Breast epithelium (tissue), 4 donors: ENCODE measurements around the gene KIAA0513. TPM values are rescaled to one million over a fixed set of nuclear protein-coding genes. Genes with fewer than 3 reads are reported as not detected.
"Not testable (repeated sequence)": the region's sequence is repeated elsewhere in the genome, so short reads cannot be mapped to it uniquely, and the experiment has no call there.

Source experiments
- DNase-seq, 2 donors: peaks; one replicate each; pipeline ENCODE4 v3.0.0-alpha.2; 2019; ENCODE audit warnings: low spot score in 2 of 2
- H3K27ac ChIP-seq, 2 donors: fragments of 200-600 bp; sonication (generic) in 1 of 2; one replicate each; pipeline ENCODE4 v1.5.1; 2016 to 2019; ENCODE audit warnings: mild to moderate bottlenecking in 1 of 2
- H3K27me3 ChIP-seq, 2 donors: fragments of 200-600 bp; sonication (generic) in 1 of 2; one replicate each; pipeline versions ENCODE4 v1.5.1 to v1.6.0; 2017 to 2019; ENCODE audit warnings: control low read depth in 1 of 2, mild to moderate bottlenecking in 1 of 2
- H3K36me3 ChIP-seq: fragments of 200-600 bp; one replicate; pipeline ENCODE4 v1.5.1; 2019
- H3K4me1 ChIP-seq, 2 donors: fragments of 200-600 bp; sonication (generic); one replicate each; pipeline ENCODE4 v1.5.1; 2016 to 2019; ENCODE audit warnings: control low read depth in 1 of 2
- H3K4me3 ChIP-seq, 3 donors: fragments of 200-600 bp; sonication (generic); 1 replicate in 2 of 3; 2 replicates in 1 of 3; pipeline ENCODE4 v1.5.1; 2016 to 2019; ENCODE audit warnings: mild to moderate bottlenecking in 3 of 3, moderate library complexity in 2 of 3
- H3K9me3 ChIP-seq, 2 donors: fragments of 200-600 bp; sonication (generic) in 1 of 2; one replicate each; pipeline ENCODE4 v1.5.1; 2016 to 2019; ENCODE audit warnings: control low read depth in 1 of 2
- CTCF ChIP-seq, 3 donors: fragments of 450-650 bp; IDR thresholded peaks; one replicate each; pipeline ENCODE4 v1.5.1; 2016 to 2017; ENCODE audit warnings: antibody characterized with exemption in 3 of 3, mild to moderate bottlenecking in 3 of 3, moderate library complexity in 3 of 3
- POLR2A ChIP-seq: fragments of 450-650 bp; IDR thresholded peaks from one replicate; pipeline ENCODE4 v1.6.1; 2016; ENCODE audit warnings: antibody characterized with exemption, mild to moderate bottlenecking, moderate library complexity
- POLR2AphosphoS5 ChIP-seq, 3 donors: sonication (generic); formaldehyde crosslinking; IDR thresholded peaks; one replicate each; pipeline ENCODE4 v1.6.1; 2017; ENCODE audit warnings: antibody characterized with exemption in 3 of 3
- intact Hi-C: fragments of 100-400 bp; cut with DNase I; formaldehyde crosslinking; loops from one replicate; pipeline ENCODE4 v1.15.1; 2023; ENCODE audit warnings: low total_unique reads
- total RNA-seq, 3 donors: library from RNA; depleted of rRNA; stranded (reverse); fragments of >200 nt; gene quantifications; one replicate each; pipeline ENCODE4 v1.1.0, GENCODE V29; 2016

KIAA0513 gene
- total RNA-seq, 3 donors from 2014 or later: 7.6 to 16.2 (median 10.8) TPM

GRCh38 chr16:85027958-85028684 is 526 bp downstream of the KIAA0513 start:
- H3K27ac ChIP-seq: peak overlapping the region; percentile 86 to 91
- no peaks in the 10 kb centered on the region for H3K27me3 ChIP-seq
- H3K9me3 ChIP-seq: no peaks in the 10 kb centered on the region
- H3K4me3 ChIP-seq: peak overlapping the region; percentile 88 to 90 (median 88)
- H3K4me1 ChIP-seq: peaks cover 7 to 17% of the 10 kb centered on the region in 2 donors
- intact Hi-C loops: no loop called here
- H3K36me3 ChIP-seq: no peaks in the 10 kb centered on the region
- DNase-seq: no peak
- TF ChIP-seq POLR2A (no peak), CTCF (IDR thresholded peaks at IDR 0.05) (no peak), POLR2AphosphoS5 (IDR thresholded peaks at IDR 0.05) (no peak)

GRCh38 chr16:85028685-85029407 is 1.3 kb downstream of the KIAA0513 start:
- intact Hi-C loops: no loop called here
- H3K27me3 ChIP-seq: no peaks in the 10 kb centered on the region
- H3K9me3 ChIP-seq: no peaks in the 10 kb centered on the region
- peaks cover 7 to 17% of the 10 kb centered on the region in 2 donors for H3K4me1 ChIP-seq
- peak in 1 of 2 donors; percentile 70 for DNase-seq
- TF ChIP-seq CTCF (IDR thresholded peaks at IDR 0.05) (no peak), POLR2AphosphoS5 (IDR thresholded peaks at IDR 0.05) (no peak), POLR2A (no peak)
- no peaks in the 10 kb centered on the region for H3K36me3 ChIP-seq
- peak overlapping the region; percentile 86 to 91 for H3K27ac ChIP-seq
- H3K4me3 ChIP-seq: peak overlapping the region; percentile 88 to 90 (median 88)

GRCh38 chr16:85029408-85029784 is 1.8 kb downstream of the KIAA0513 start:
- no peak for DNase-seq
- intact Hi-C loops: no loop called here
- peaks cover 7 to 17% of the 10 kb centered on the region in 2 donors for H3K4me1 ChIP-seq
- H3K27me3 ChIP-seq: no peaks in the 10 kb centered on the region
- H3K9me3 ChIP-seq: no peaks in the 10 kb centered on the region
- peak overlapping the region; percentile 88 to 90 (median 88) for H3K4me3 ChIP-seq
- no peaks in the 10 kb centered on the region for H3K36me3 ChIP-seq
- no peak for TF ChIP-seq CTCF (IDR thresholded peaks at IDR 0.05)
- no peak for TF ChIP-seq POLR2AphosphoS5 (IDR thresholded peaks at IDR 0.05)
- TF ChIP-seq POLR2A: no peak
- H3K27ac ChIP-seq: peak overlapping the region; percentile 86 to 91

GRCh38 chr16:85029981-85030401 is 2.4 kb downstream of the KIAA0513 start:
- H3K4me3 ChIP-seq: peak overlapping the region in 2 of 3 donors; percentile 88 to 90
- DNase-seq: no peak
- intact Hi-C loops: no loop called here
- no peaks in the 10 kb centered on the region for H3K27me3 ChIP-seq
- no peaks in the 10 kb centered on the region for H3K36me3 ChIP-seq
- no peaks in the 10 kb centered on the region for H3K9me3 ChIP-seq
- peaks cover 7 to 17% of the 10 kb centered on the region in 2 donors for H3K4me1 ChIP-seq
- TF ChIP-seq POLR2AphosphoS5 (IDR thresholded peaks at IDR 0.05) (no peak), POLR2A (no peak), CTCF (IDR thresholded peaks at IDR 0.05) (no peak)
- H3K27ac ChIP-seq: peak overlapping the region; percentile 86 to 91

GRCh38 chr16:85031451-85031850 is 3.9 kb downstream of the KIAA0513 start:
- Histone ChIP-seq H3K36me3 (no peaks in the 10 kb centered on the region), H3K4me3 (no peak overlapping the region), H3K9me3 (no peaks in the 10 kb centered on the region), H3K27ac (no peak overlapping the region), H3K4me1 (peaks cover 7 to 17% of the 10 kb centered on the region in 2 donors), H3K27me3 (no peaks in the 10 kb centered on the region)
- intact Hi-C loops: no loop called here
- DNase-seq: no peak
- no peak for TF ChIP-seq CTCF (IDR thresholded peaks at IDR 0.05)
- no peak for TF ChIP-seq POLR2AphosphoS5 (IDR thresholded peaks at IDR 0.05)
- TF ChIP-seq POLR2A: no peak

- DNase-seq, H3K4me3 ChIP-seq, H3K9me3 ChIP-seq, H3K27ac ChIP-seq, H3K27me3 ChIP-seq, H3K36me3 ChIP-seq, intact Hi-C loops: not testable (repeated sequence)
- peaks cover 7 to 17% of the 10 kb centered on the region in 2 donors for H3K4me1 ChIP-seq
These were observed 4.6 kb downstream of the KIAA0513 start for GRCh38 chr16:85032187-85032586.
